ENCODE measurements around the gene VPS18.

DNA sequence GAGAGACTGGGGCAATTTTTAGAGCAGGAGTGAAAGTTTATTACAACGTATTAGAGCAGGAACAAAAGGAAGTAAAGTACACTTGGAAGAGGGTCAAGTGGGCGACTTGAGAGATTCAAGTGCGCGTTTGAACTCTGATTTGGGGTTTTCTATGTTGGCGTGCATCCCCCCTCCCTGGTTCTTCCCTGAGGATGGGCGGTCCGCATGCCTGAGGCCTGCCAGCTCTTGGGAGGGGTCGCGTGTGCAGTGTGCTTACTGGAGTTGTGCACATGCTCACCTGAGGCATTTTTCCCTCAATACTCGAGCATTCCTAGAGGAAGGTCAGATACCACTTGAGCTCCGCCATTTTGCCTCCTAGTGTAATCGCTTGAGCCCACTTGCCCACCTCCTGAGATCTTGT lies 48.6 kb downstream of the VPS18 start:
- TF ChIP-seq, protein P1, sequence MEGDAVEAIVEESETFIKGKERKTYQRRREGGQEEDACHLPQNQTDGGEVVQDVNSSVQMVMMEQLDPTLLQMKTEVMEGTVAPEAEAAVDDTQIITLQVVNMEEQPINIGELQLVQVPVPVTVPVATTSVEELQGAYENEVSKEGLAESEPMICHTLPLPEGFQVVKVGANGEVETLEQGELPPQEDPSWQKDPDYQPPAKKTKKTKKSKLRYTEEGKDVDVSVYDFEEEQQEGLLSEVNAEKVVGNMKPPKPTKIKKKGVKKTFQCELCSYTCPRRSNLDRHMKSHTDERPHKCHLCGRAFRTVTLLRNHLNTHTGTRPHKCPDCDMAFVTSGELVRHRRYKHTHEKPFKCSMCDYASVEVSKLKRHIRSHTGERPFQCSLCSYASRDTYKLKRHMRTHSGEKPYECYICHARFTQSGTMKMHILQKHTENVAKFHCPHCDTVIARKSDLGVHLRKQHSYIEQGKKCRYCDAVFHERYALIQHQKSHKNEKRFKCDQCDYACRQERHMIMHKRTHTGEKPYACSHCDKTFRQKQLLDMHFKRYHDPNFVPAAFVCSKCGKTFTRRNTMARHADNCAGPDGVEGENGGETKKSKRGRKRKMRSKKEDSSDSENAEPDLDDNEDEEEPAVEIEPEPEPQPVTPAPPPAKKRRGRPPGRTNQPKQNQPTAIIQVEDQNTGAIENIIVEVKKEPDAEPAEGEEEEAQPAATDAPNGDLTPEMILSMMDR (IDR thresholded peaks at IDR 0.05; ENCODE audit: low read depth, low read length, poor library complexity, severe bottlenecking), result no peak
- TF ChIP-seq EZH2phosphoT487 (IDR thresholded peaks at IDR 0.05; ENCODE audit: borderline replicate concordance, low read length), result no peak

Data from DOHH2 (cell line).